Body of pancreas (tissue), 4 donors: ENCODE measurements around the gene CHN1.

Source experiments
- CTCF ChIP-seq, 7 experiments: fragments of 450-650 bp in 4 of 7; fragments of 200-600 bp in 3 of 7; sonication (generic) in 3 of 7; IDR thresholded peaks; one replicate each; pipeline ENCODE4 v1.5.1; 2016 to 2019; ENCODE audit warnings: antibody characterized with exemption in 7 of 7
- POLR2A ChIP-seq, 3 donors: fragments of 450-650 bp; IDR thresholded peaks; one replicate each; pipeline ENCODE4 v1.6.1; 2016; ENCODE audit warnings: antibody characterized with exemption in 3 of 3, mild to moderate bottlenecking in 2 of 3

DNA sequence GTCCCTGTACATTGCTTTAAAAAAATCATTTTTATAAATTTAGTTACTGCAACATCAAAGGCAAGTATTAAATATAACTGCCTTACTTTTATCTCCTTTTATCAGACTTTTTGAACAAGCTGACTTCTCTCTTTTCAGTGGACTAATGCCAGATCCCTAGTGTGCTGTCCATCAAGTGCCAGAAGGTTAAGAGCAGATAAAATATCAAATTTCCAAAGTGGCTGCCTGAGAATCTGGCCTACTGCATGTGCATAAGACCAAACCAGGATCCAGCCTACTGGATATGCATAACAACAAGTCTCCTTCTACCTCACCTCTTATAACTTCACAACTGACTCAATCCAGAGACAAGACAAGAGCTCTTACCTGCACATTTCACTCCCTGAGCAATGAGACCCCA is 181.1 kb downstream of the CHN1 start:
- TF ChIP-seq CTCF (IDR thresholded peaks at IDR 0.05) (no peak), POLR2A (IDR thresholded peaks at IDR 0.05) (no peak)
